GM12878 (cell line): ENCODE results near the gene AGBL3. TPM values are rescaled to one million over a fixed set of nuclear protein-coding genes. Genes with fewer than 3 reads are reported as not detected.
A peak's percentile ranks its signal among the peaks of the same experiment; 100 is the strongest.

Experiments
- ATAC-seq: fragments of 200-7000 bp; cut with Tn5 transposase; 3 replicates; pipeline ENCODE4 v1.9.1; 2020; ENCODE audit warnings: mild to moderate bottlenecking, moderate library complexity
- BruUV-seq: library from RNA; stranded (reverse); fragments of 400-500 nt; replicated peaks from 2 replicates; lab custom pipeline; 2021; lab: Mats Ljungman, UMichigan
- CTCF ChIA-PET: fragments of 300-600 bp; sonication (Branson Sonifier 250); formaldehyde crosslinking; extraction: SDS; loops from one replicate; lab custom pipeline; 2021; ENCODE audit warnings: inconsistent platforms; lab: Yijun Ruan, JAX
- POLR2A ChIA-PET: fragments of 350-600 bp; formaldehyde crosslinking; extraction: SDS; loops from one replicate; lab custom pipeline; 2021; ENCODE audit warnings: inconsistent platforms; lab: Charles Lee
- RAD21 ChIA-PET: fragments of 300-600 bp; sonication (Branson Sonifier 250); formaldehyde crosslinking; loops from one replicate; lab custom pipeline; 2023; ENCODE audit warnings: antibody characterized with exemption; ENCODE audit not compliant: unreplicated experiment; lab: Charles Lee
- SMC1A ChIA-PET: fragments of 300-600 bp; sonication (Branson Sonifier 250); formaldehyde crosslinking; loops from one replicate; lab custom pipeline; 2023; ENCODE audit not compliant: unreplicated experiment, uncharacterized antibody; lab: Charles Lee
- DNase-seq: peaks from one replicate; pipeline ENCODE4 v3.0.0-alpha.2; 2011; ENCODE audit warnings: low read depth, low spot score
- FAIRE-seq: peaks from 3 replicates; lab custom pipeline; 2011; peaks lifted over from hg19 to GRCh38; lab: Jason Lieb, UNC
- H2AFZ ChIP-seq: 2 replicates; pipeline ENCODE4 v1.6.0; 2011; ENCODE audit warnings: low read depth, low read length, control low read depth; ENCODE audit not compliant: control insufficient read depth
- H3K27ac ChIP-seq: 2 replicates; pipeline ENCODE4 v1.5.1; 2011; ENCODE audit warnings: control low read depth; ENCODE audit not compliant: control insufficient read depth, insufficient read depth
- H3K27me3 ChIP-seq, 2 experiments: replicated peaks in 1 of 2; 2 replicates each; pipeline versions ENCODE4 v1.6.0 to v1.6.1; 2011; ENCODE audit warnings: low read length in 1 of 2; ENCODE audit not compliant: control insufficient read depth in 2 of 2, insufficient read depth in 2 of 2
- H3K36me3 ChIP-seq, 2 experiments: 2 replicates each; pipeline ENCODE4 v1.5.1; 2011; ENCODE audit warnings: low read length in 1 of 2; ENCODE audit not compliant: control insufficient read depth in 2 of 2, insufficient read depth in 2 of 2
- H3K4me1 ChIP-seq: 2 replicates; pipeline ENCODE4 v1.6.1; 2011; ENCODE audit warnings: mild to moderate bottlenecking, low read length, moderate library complexity, mixed read lengths; ENCODE audit not compliant: control insufficient read depth, insufficient read depth
- H3K4me2 ChIP-seq: 2 replicates; pipeline ENCODE4 v1.6.0; 2011; ENCODE audit warnings: control low read depth; ENCODE audit not compliant: control insufficient read depth, insufficient read depth
- H3K4me3 ChIP-seq: fragments of 200-600 bp; sonication (generic); 2 replicates; pipeline ENCODE4 v1.5.1; 2016
- H3K79me2 ChIP-seq: 2 replicates; pipeline ENCODE4 v1.6.0; 2011; ENCODE audit warnings: low read length; ENCODE audit not compliant: control insufficient read depth, insufficient read depth
- H3K9ac ChIP-seq: 2 replicates; pipeline ENCODE4 v1.8.0; 2011; ENCODE audit warnings: low read length, control low read depth, mixed read lengths; ENCODE audit not compliant: control insufficient read depth, insufficient read depth
- H3K9me3 ChIP-seq: replicated peaks from 3 replicates; pipeline ENCODE4 v1.5.1; 2011; ENCODE audit warnings: mild to moderate bottlenecking, low read length; ENCODE audit not compliant: control insufficient read depth, insufficient read depth
- H4K20me1 ChIP-seq: 2 replicates; pipeline ENCODE4 v1.6.0; 2011; ENCODE audit not compliant: control insufficient read depth, insufficient read depth
- CREM ChIP-seq: IDR thresholded peaks from 2 replicates; pipeline ENCODE4 v1.6.1; 2014; ENCODE audit warnings: antibody characterized with exemption, low read depth
- HDAC6 ChIP-seq: fragments of 200-600 bp; sonication (generic); IDR thresholded peaks from one replicate; pipeline ENCODE4 v1.8.0; 2017; ENCODE audit warnings: antibody characterized with exemption; ENCODE audit not compliant: unreplicated experiment
- NRF1 ChIP-seq: conservative IDR thresholded peaks from 2 replicates; pipeline ENCODE4 v1.6.1; 2011; ENCODE audit warnings: mild to moderate bottlenecking, low read depth, low read length, improper control_type of control experiment
- POLR2AphosphoS2 ChIP-seq: IDR thresholded peaks from 2 replicates; pipeline ENCODE4 v1.6.1; 2011; ENCODE audit warnings: low read depth, mild to moderate bottlenecking, low read length, improper control_type of control experiment, moderate library complexity
- POU2F2 ChIP-seq: IDR thresholded peaks from 3 replicates; pipeline ENCODE4 v1.6.1; 2011; ENCODE audit warnings: low read depth, mild to moderate bottlenecking, low read length, borderline replicate concordance
- RFX5 ChIP-seq: IDR thresholded peaks from 2 replicates; pipeline ENCODE4 v1.6.1; 2011; ENCODE audit warnings: low read depth, low read length, improper control_type of control experiment
- SMAD5 ChIP-seq: IDR thresholded peaks from 2 replicates; pipeline ENCODE4 v1.6.1; 2016; ENCODE audit warnings: antibody characterized with exemption, low read depth
- SREBF2 ChIP-seq: IDR thresholded peaks from 2 replicates; pipeline ENCODE4 v1.6.1; 2012; ENCODE audit warnings: mild to moderate bottlenecking, low read length
- WRNIP1 ChIP-seq: IDR thresholded peaks from 2 replicates; pipeline ENCODE4 v1.6.1; 2011; ENCODE audit warnings: low read depth, low read length, improper control_type of control experiment, borderline replicate concordance
- WGBS: methylation state at CpG from one replicate; pipeline ENCODE4 v1.1.6; 2016; ENCODE audit warnings: low lambda C conversion rate; ENCODE audit not compliant: insufficient replicate concordance, insufficient coverage; ENCODE audit errors: missing lambda C conversion rate; 5-methylcytosine and 5-hydroxymethylcytosine counted together
- in situ Hi-C: fragments of 300-500 bp; cut with MboI; formaldehyde crosslinking; loops from 9 replicates; pipeline ENCODE4 v1.14.3; 2018; ENCODE audit warnings: mixed read lengths
- intact Hi-C: fragments of 100-400 bp; cut with micrococcal nuclease; formaldehyde crosslinking; loops from one replicate; pipeline ENCODE4 v1.14.2; 2022; ENCODE audit not compliant: unreplicated experiment
- polyA plus RNA-seq, 11 experiments: library from polyadenylated mRNA; depleted of rRNA in 4 of 11; unstranded in 6 of 11; stranded (reverse) in 5 of 11; fragments of >200 nt; fragmentation: Nextera tagmentation in 4 of 11; fragmentation: Illumina TruSeq in 1 of 11; extraction: Ambion mirVana in 4 of 11; extraction: Trizol in 1 of 11; gene quantifications; 1 replicate in 1 of 11; 2 replicates in 10 of 11; pipeline versions ENCODE4 v1.2.1 to v1.2.3, GENCODE V29; 2011 to 2016; ENCODE audit warnings: inconsistent platforms in 2 of 11, missing spikeins in 2 of 11, low read depth in 1 of 11
- total RNA-seq, 4 experiments: library from RNA; depleted of rRNA in 3 of 4; stranded (reverse); fragments of >200 nt in 3 of 4; fragmentation: Illumina TruSeq in 1 of 4; extraction: Trizol in 1 of 4; gene quantifications; 2 replicates each; pipeline versions ENCODE4 v1.2.1 to v1.2.3, GENCODE V29; 2013 to 2021
- TF ChIP-seq, protein P1 (sequence below): IDR thresholded peaks from 2 replicates; pipeline ENCODE4 v1.6.1; 2012; ENCODE audit warnings: improper control_type of control experiment, low read depth, low read length; ENCODE audit not compliant: insufficient replicate concordance
- TF ChIP-seq, protein P2 (sequence below): IDR thresholded peaks from 2 replicates; pipeline ENCODE4 v1.6.1; 2011; ENCODE audit warnings: borderline replicate concordance, low read depth, mild to moderate bottlenecking, moderate library complexity, low read length; ENCODE audit not compliant: insufficient read depth, poor library complexity, severe bottlenecking

AGBL3 gene
- total and polyA plus RNA-seq, 10 of the 15 experiments (the other 5 are each of a cell fraction or from before 2014, with no cell fraction given): 0.82 to 12.4 (median 3.7) TPM

DNA sequence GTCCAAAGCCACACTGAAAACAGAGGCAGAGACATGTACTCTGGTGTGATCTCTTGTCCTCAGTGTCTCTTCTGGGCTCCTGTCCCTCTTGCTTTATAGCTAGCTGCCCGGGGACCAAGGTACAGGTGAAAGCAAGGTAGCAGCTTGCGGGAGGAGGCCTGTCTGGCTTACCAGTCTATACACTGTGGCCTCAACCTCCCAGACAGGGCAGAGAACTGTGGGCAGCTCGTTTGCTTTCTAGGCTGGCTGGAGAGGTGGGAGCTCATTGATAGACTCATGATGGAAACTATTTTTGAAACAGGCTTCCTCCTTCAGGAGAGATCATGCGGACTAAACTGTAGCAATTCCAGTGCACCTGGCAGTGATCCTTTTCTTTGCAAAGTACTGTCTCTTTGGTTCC is 179.6 kb downstream of the AGBL3 start:
- TF ChIP-seq SMAD5 (no peak), NRF1 (no peak), SREBF2 (no peak), POLR2AphosphoS2 (peak; percentile 77; the same call in 1 of the 2 replicates), HDAC6 (no peak), RFX5 (no peak), CREM (no peak), POU2F2 (no peak), WRNIP1 (no peak)
- TF ChIP-seq, protein P1, sequence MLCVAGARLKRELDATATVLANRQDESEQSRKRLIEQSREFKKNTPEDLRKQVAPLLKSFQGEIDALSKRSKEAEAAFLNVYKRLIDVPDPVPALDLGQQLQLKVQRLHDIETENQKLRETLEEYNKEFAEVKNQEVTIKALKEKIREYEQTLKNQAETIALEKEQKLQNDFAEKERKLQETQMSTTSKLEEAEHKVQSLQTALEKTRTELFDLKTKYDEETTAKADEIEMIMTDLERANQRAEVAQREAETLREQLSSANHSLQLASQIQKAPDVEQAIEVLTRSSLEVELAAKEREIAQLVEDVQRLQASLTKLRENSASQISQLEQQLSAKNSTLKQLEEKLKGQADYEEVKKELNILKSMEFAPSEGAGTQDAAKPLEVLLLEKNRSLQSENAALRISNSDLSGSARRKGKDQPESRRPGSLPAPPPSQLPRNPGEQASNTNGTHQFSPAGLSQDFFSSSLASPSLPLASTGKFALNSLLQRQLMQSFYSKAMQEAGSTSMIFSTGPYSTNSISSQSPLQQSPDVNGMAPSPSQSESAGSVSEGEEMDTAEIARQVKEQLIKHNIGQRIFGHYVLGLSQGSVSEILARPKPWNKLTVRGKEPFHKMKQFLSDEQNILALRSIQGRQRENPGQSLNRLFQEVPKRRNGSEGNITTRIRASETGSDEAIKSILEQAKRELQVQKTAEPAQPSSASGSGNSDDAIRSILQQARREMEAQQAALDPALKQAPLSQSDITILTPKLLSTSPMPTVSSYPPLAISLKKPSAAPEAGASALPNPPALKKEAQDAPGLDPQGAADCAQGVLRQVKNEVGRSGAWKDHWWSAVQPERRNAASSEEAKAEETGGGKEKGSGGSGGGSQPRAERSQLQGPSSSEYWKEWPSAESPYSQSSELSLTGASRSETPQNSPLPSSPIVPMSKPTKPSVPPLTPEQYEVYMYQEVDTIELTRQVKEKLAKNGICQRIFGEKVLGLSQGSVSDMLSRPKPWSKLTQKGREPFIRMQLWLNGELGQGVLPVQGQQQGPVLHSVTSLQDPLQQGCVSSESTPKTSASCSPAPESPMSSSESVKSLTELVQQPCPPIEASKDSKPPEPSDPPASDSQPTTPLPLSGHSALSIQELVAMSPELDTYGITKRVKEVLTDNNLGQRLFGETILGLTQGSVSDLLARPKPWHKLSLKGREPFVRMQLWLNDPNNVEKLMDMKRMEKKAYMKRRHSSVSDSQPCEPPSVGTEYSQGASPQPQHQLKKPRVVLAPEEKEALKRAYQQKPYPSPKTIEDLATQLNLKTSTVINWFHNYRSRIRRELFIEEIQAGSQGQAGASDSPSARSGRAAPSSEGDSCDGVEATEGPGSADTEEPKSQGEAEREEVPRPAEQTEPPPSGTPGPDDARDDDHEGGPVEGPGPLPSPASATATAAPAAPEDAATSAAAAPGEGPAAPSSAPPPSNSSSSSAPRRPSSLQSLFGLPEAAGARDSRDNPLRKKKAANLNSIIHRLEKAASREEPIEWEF: no peak
- TF ChIP-seq, protein P2, sequence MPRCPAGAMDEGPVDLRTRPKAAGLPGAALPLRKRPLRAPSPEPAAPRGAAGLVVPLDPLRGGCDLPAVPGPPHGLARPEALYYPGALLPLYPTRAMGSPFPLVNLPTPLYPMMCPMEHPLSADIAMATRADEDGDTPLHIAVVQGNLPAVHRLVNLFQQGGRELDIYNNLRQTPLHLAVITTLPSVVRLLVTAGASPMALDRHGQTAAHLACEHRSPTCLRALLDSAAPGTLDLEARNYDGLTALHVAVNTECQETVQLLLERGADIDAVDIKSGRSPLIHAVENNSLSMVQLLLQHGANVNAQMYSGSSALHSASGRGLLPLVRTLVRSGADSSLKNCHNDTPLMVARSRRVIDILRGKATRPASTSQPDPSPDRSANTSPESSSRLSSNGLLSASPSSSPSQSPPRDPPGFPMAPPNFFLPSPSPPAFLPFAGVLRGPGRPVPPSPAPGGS: peak; percentile 7
- 69% methylated on average over 4 of the region's 4 CpGs for WGBS
- no peak for FAIRE-seq
- in situ Hi-C loops: loop anchor here (5.0 to 10.0 kb wide), 2 partner anchors 174 to 521 kb away; partner anchors contain the start of gene BPGM
- Histone ChIP-seq H3K27ac (no peak overlapping the region), H2AFZ (no peak overlapping the region), H3K4me2 (no peak overlapping the region), H3K27me3 (no peaks in the 10 kb centered on the region), H3K36me3 (peaks cover 37 to 41% of the 10 kb centered on the region in 2 experiments), H3K9me3 (peaks cover 7% of the 10 kb centered on the region), H4K20me1 (no peaks in the 10 kb centered on the region; the same call in 1 of the 2 replicates), H3K9ac (no peak overlapping the region), H3K4me3 (no peak overlapping the region), H3K79me2 (peaks cover 43% of the 10 kb centered on the region), H3K4me1 (peaks cover 22% of the 10 kb centered on the region)
- BruUV-seq: no TSS peak
- DNase-seq: no peak
- CTCF ChIA-PET: interaction anchor here (0.6 to 1.2 kb wide), 3 partner anchors 18 to 205 kb away, joined by 3 to 4 read pairs (median 3); partner anchors contain the start of gene TMEM140
- intact Hi-C loops: no loop called here
- RAD21 ChIA-PET: interaction anchor here (0.9 to 9.0 kb wide), 7 partner anchors 16 to 179 kb away, joined by 3 to 84 read pairs (median 7); partner anchors contain the start of genes AGBL3 and TMEM140
- SMC1A ChIA-PET: interaction anchor here (0.7 to 13.1 kb wide), 6 partner anchors 10 to 178 kb away, joined by 3 to 158 read pairs (median 6); partner anchors contain the start of genes AGBL3 and TMEM140
- ATAC-seq: no peak
- POLR2A ChIA-PET: interaction anchor here (0.8 to 15.9 kb wide), 3 partner anchors 18 to 179 kb away, joined by 3 to 169 read pairs (median 7); partner anchors contain the start of genes AGBL3 and TMEM140
